Stromal cell of bone marrow (primary cell): Measurements from ENCODE around the gene LAD1.

Experiments used
- DNase-seq: peaks from one replicate; pipeline ENCODE4 v3.0.0-alpha.2; 2012; ENCODE audit warnings: low read depth

Gene LAD1

DNA sequence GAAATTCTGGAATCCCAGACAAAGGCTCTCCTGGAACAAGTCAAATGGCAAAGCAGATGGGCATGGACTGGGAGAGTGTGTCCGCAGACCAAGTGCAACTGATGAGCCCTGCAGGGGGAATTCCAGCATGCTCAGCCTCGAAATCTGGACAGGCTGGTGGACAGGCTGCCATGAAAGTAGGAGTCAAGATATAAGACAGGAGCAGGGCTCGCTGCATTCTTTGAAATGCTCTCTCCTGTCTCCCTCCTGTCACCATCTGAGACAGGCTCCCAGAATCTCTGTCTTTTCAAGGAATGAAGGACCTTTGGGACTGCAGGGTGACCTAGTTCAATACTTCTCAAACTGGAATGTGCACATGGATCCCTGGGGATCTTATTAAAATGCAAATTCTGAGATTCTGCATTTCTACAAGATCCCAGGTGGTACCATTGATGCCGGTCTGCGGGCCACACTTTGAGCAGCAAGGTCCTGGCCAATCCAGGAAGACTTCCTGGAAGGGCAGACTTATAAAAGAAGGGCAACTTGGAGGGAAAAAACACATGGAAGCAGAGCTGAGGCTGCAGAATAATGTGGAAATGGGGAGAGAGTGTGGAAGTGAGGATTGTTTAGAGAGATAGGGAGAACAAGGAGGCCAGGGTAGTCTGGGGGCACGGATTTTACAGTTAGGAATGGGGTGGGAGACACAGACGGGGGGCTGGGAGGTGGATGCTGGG lies 51.5 kb downstream of the LAD1 start:
- no peak for DNase-seq

DNA sequence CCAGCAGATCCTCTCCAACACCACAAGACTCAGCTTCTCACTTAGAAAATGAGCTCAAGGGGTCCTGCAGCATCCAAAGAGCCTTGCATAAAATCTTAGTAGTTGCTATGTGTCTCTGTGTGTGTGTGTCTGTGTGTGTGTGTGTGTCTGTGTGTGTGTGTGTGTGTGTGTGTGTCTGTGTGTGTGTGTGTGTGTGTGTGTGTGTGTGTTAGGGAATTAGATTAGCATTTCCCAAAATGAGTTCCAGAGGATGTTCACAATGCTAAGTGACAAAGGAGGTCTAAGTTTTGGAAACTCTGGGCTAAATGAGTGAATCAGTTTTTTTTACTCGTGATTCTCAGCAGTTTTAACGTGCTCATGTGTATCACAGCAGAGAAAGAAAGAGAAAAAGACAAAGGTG lies 52.1 kb downstream of the LAD1 start:
- DNase-seq = no peak

DNA sequence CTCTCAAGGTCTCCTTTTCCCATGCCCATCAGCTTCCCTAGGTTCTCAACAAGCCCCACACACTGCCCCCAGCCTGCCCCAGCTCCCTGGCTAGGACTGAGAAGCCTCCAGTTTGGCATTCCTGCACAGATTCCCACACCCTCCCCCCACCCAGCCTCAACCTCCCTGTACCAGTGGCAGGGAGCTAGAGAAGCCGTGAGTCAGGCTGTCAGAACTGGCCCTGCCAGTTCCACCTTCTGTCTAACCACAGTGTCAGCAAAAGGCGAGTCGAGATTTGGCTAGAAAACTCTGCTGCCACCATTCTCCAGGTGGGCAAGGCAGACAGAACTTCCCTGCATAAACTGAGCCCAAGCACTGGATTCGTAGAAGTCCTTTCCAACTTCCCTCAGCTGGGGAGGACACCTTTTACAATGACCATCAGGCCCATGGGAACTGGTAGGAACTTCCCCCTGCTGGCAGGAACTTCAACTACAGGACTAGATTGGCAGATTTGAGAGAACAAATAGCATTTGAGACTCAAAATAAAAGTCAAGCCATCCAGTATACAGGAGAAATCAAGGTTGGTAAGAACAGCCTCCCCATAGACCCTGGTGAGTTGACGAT lies 52.7 kb downstream of the LAD1 start:
- peak; percentile 16 for DNase-seq

DNA sequence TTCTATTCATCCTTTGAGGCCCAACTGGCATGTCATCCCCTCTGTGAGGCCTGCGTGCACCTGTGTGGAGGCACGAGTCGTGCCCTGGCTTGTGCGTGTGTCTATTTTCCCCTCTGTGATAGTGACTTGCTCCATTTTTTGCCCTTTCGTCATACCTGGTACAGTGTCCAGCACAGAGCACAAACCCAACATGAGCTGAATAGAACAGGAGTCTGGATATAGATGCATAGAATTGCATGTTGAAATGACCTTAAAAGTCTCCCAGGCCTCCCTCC lies 54.1 kb downstream of the LAD1 start:
- DNase-seq = no peak

DNA sequence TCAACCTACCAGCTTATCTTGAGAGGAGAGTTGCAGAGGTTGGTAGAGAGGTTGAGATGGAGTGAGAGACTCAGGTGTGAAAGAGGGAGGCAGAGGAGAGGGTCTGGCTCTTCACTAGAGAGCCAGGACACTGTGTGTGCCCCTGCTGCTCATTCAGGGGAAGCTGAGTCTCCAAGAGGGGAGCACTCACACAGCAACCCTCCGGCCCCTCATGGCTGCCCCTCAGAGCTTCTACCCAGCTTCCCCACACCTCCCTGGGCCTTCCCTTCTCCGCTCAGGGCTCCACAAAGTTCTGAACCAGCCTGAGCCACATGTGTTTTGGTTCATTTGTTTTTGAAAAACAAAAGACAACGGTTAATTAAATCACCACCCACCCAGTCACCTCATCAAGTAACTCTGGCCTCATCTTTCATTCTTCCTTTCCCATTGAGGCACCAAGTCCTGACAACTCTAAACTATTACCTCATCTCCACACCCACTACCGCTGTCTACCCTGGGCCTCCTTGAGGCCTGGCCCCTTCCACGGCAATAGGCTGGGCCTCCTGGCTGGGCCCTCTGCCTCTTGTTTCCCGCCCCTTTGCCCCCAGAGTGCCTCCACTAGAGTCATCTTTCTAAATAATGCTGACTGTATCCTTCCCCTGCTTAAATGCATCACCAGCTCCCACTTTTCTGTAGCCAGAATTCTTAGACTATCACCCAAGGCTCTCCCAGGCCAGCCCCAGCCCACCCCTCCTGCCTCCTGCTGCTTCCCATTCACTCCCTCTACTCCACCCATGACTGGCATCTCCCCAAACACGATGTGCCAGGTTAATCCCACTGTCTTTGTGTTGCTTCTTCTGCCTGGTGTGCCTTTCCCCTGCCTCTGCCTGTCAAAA lies 54.7 kb downstream of the LAD1 start:
- no peak for DNase-seq

DNA sequence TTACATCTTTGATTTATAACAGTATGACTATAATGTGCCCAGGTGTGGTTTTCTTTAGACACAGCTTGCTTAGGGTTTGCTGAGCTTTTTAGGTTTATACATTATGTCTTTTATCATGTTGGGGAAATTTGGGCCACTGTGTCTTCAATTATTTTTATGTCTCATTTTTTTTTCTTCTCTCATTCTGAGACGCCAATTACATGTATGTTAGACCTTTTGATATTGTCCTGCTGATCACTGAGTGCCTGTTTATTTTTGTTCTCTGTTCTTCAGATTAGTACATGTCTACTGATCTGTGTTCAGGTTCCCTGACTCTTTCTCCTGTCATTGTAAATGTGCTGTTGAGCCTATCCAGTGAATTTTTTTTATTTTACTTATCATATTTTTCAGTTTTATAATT lies 57.7 kb downstream of the LAD1 start:
- no peak for DNase-seq

DNA sequence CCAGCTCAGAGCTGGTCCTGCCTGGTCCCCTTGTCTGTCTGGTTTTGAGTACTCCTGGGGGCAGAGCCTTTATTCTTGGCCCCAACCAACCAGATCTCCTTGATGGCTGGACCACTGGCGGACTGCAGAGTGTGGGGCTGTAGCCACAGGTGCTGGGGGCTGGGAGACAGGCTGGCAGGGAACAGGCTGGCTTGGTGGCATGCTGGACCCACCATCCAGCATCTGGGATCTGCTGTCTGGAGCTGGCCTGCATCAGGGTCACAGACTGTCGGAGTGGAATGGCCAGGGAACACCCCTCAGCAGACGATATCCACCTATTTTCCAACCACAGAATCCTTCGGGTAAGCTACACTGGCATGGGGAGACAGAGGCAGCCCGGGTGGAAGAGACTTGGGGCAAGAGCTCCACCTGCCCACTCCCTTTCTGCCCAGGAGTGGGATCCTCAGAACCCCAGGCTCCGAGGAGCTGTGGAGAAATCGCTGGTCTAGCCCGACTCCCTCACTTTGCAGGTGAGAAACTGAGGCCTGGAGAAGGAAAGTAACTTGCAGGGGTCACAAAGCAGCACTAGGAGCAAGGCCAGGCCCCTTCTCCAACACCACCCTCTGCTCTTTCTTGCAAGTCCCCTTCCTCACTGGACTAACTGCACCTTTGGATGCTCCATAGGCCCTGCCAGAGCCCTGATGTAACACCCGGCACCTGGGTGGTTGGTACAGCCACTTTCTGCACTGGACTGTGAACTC lies 62.2 kb downstream of the LAD1 start:
- DNase-seq = no peak

DNA sequence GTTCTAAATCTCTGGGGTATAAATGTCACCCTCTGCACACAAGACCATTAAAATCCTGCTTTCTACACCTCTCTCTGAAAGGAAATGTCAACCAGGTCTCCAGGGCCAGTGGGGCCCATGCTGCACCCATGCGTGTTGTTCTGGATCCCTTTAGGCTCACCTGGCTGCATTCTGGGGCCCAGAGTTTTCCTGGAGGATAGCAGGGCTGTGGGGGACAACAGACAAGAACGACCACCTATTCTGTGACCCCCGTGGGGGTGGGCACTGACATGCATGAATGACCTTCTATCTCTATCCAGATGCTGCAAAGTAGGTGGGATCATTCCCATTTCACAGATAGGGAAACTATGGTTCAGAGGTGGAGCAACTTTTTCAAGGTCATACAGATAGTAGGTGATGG lies 63.2 kb downstream of the LAD1 start:
- no peak for DNase-seq

DNA sequence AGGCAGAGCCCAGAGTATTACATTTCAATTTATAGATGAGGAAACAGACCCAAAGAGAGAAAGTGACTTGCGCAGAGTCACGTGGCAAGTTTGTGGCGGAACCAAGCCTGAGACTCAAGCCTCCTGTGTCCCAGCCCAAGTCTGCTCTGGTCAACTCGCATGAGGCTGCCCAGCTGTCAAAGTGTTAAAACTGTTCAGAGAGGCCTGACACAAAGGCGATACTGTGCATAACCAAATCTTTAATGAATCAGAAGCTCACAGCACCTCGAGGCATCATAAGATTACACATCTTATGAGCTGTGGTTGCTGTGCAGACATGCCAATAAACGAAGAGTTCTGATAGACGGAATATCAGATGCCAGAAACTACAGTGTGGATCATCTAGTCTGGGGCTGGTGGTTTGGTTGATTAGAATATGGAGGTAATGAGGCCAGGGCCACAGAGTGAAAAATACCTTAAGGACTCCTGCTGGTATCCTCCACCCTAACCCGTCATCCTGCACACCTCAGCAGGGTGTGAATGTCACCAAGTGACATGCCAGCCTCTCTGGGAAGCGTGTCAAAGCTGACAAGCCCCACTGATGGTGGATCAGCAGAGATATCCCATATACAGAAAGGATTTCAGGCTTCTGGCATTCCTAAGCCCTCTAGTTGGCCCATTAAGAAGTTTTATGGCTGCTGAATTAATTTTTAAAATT lies 63.8 kb downstream of the LAD1 start:
- no peak for DNase-seq

DNA sequence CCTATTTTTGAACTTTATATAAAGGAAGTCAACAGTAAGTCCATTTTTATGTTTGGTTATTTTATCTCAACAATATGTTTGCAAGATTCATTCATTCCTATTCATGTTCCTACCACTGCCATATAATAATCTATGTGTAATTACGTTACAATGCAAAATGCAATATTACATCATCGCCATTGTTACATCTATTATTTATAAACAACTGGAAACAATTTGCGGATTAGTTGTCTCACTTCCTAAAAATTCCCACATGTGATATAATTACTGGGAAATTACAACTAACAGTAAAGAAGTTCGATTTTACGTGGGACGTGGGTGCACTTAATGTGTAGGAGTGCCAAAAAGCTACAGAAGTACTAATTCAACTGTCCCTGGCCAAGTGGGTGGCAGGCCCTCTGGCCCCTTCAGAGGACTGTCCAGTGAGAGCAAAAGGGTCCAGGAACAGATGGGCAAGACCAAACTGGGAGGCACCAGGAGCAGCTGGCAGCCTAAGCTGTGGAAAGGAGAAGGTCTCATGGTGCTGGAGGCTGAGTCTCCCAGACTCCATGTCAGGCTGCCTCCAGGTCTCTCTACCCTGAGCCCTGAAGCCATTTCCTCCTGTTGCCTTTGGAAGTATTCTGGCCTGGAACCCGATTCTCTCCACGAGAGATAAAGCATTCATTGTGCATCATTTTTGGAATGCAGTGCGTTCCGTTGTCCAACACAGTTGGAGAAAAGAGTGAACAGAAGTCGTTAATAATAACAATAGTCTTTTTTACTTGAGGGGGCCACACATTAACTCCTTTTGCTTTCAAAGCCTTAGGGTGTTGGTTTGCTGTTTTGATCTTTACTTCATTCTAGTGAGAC lies 64.6 kb downstream of the LAD1 start:
- DNase-seq = no peak

DNA sequence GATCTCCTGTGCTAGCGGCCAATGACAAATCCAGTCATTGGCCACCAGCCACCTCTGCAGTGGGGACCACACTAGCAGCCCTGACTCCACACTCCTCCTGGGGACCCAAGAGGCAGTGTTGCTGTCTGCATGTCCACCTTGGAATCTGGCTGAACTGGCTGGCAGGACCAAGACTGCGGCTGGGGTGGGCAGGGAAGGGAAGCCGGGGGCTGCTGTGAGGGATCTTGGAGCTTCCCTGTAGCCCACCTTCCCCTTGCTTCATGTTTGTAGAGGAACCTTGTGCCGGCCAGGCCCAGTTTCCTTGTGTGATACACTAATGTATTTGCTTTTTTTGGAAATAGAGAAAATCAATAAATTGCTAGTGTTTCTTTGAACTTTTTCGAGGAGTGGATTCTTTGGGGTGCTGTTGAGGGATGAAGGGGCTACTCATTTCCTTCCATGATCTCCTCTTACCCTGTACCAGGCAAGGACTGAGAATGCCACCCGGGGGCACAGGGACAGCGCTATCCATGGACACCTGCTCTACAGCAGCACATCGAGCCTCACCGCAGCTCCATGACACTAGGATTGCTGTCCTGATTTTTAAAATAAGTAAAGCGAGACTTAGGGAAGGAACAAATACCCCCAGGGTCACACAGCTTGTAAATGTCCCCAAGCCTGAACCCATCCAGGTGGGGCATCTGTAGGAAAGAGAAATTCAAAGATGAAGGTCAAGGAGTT lies 66.3 kb downstream of the LAD1 start:
- no peak for DNase-seq

DNA sequence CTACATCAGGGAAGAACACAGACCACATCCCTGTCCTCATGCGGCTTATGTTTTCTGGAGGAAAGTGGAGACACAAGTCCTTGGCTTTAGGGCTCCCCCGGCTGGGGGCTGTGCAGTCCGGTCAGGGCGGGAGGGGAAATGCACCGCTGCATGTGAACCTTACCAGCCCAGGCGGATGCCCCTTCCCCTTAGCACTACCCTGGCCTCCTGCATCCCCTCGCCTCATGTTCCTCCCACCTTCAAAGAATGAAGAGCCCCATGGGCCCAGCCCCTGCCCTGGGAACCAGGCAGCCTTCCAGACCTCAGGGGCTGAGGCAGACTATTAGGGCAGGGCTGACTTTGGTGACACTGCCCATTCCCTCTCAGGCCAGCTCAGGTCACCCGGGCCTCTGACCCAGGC lies 67.1 kb downstream of the LAD1 start:
- DNase-seq = no peak

DNA sequence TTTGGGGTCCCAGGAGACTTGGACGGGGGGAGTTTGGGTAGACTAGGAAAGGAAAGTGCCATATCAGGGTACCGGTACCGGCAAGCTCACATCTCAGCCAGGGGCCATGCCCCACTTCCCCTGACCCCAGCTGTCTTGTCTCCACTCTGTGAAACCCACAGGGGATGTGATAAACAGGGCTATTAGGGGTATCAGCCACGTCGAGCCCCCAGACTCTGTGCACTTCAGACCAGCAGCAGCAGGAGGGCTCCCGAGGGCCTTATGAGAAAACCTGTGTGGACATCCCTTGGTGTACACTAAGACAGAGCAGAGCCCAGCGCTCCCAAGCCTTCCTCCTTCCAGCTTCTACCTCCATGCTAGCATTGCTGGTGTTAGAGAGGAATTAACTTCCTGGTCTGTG lies 68.0 kb downstream of the LAD1 start:
- no peak for DNase-seq
